A673 (cell line): ENCODE results near the gene RPS2. TPM values are rescaled to one million over a fixed set of nuclear protein-coding genes. Genes with fewer than 3 reads are reported as not detected.

Source experiments
- BruUV-seq: library from RNA; stranded (reverse); fragments of 400-500 nt; replicated peaks from 2 replicates; lab custom pipeline; 2021; lab: Mats Ljungman, UMichigan
- CTCF ChIA-PET: fragments of 300-600 bp; sonication (Branson Sonifier 250); formaldehyde crosslinking; loops from one replicate; lab custom pipeline; 2022; ENCODE audit warnings: antibody characterized with exemption; lab: Charles Lee
- POLR2A ChIA-PET: fragments of 300-600 bp; sonication (Branson Sonifier 250); formaldehyde crosslinking; loops from one replicate; lab custom pipeline; 2022; ENCODE audit warnings: antibody characterized with exemption; ENCODE audit not compliant: low non-redundant PET; lab: Charles Lee
- DNase-seq: peaks from one replicate; pipeline ENCODE4 v3.0.0-alpha.2; 2015; ENCODE audit warnings: low spot score
- H3K27ac ChIP-seq: fragments of 200-600 bp; sonication (generic); 2 replicates; pipeline ENCODE4 v1.5.1; 2016; ENCODE audit warnings: mixed run types, low read depth, mild to moderate bottlenecking, mixed read lengths, antibody characterized with exemption, low read length; ENCODE audit not compliant: poor library complexity, severe bottlenecking
- H3K27me3 ChIP-seq: fragments of 200-600 bp; sonication (generic); replicated peaks from 2 replicates; pipeline ENCODE4 v1.6.1; 2017; ENCODE audit warnings: mixed run types, low read depth, mild to moderate bottlenecking, mixed read lengths, antibody characterized with exemption, low read length; ENCODE audit not compliant: insufficient read depth, poor library complexity
- H3K36me3 ChIP-seq: fragments of 200-600 bp; sonication (generic); 2 replicates; pipeline ENCODE4 v1.6.1; 2016; ENCODE audit warnings: mixed run types, mild to moderate bottlenecking, mixed read lengths, antibody characterized with exemption, low read length; ENCODE audit not compliant: insufficient read depth, poor library complexity, severe bottlenecking
- H3K4me1 ChIP-seq: fragments of 200-600 bp; sonication (generic); 2 replicates; pipeline ENCODE4 v1.6.1; 2017; ENCODE audit warnings: mixed run types, mild to moderate bottlenecking, mixed read lengths, antibody characterized with exemption, low read length; ENCODE audit not compliant: insufficient read depth, poor library complexity, severe bottlenecking
- H3K4me3 ChIP-seq: fragments of 200-600 bp; sonication (generic); 2 replicates; pipeline ENCODE4 v1.5.1; 2016; ENCODE audit warnings: low read depth, mixed run types, mild to moderate bottlenecking, mixed read lengths, low read length; ENCODE audit not compliant: poor library complexity, severe bottlenecking
- H3K9me3 ChIP-seq: fragments of 200-600 bp; sonication (generic); 2 replicates; pipeline ENCODE4 v1.6.1; 2016; ENCODE audit warnings: mixed run types, low read depth, mild to moderate bottlenecking, mixed read lengths, antibody characterized with exemption, low read length; ENCODE audit not compliant: poor library complexity, severe bottlenecking
- EZH2 ChIP-seq: fragments of 200-600 bp; sonication (generic); IDR thresholded peaks from 2 replicates; pipeline ENCODE4 v1.6.1; 2017; ENCODE audit warnings: borderline replicate concordance, low read depth, mild to moderate bottlenecking, mixed read lengths, antibody characterized with exemption, low read length; ENCODE audit not compliant: poor library complexity, severe bottlenecking
- intact Hi-C: fragments of 100-400 bp; cut with micrococcal nuclease; formaldehyde crosslinking; loops from one replicate; pipeline ENCODE4 v1.10.0; 2022; ENCODE audit not compliant: unreplicated experiment
- total RNA-seq: library from RNA; stranded (reverse); gene quantifications from 2 replicates; pipeline ENCODE4 v1.2.3, GENCODE V29; 2021
- TF ChIP-seq, protein P1 (sequence below): fragments of 300-800, 200-600 bp; sonication (generic); conservative IDR thresholded peaks from 2 replicates; pipeline ENCODE4 v1.5.1; 2017; ENCODE audit warnings: low read depth, mild to moderate bottlenecking, antibody characterized with exemption, low read length, moderate library complexity, mixed read lengths

The RPS2 gene
- total RNA-seq, 1 experiment from 2014 or later, result 3,326 TPM

DNA sequence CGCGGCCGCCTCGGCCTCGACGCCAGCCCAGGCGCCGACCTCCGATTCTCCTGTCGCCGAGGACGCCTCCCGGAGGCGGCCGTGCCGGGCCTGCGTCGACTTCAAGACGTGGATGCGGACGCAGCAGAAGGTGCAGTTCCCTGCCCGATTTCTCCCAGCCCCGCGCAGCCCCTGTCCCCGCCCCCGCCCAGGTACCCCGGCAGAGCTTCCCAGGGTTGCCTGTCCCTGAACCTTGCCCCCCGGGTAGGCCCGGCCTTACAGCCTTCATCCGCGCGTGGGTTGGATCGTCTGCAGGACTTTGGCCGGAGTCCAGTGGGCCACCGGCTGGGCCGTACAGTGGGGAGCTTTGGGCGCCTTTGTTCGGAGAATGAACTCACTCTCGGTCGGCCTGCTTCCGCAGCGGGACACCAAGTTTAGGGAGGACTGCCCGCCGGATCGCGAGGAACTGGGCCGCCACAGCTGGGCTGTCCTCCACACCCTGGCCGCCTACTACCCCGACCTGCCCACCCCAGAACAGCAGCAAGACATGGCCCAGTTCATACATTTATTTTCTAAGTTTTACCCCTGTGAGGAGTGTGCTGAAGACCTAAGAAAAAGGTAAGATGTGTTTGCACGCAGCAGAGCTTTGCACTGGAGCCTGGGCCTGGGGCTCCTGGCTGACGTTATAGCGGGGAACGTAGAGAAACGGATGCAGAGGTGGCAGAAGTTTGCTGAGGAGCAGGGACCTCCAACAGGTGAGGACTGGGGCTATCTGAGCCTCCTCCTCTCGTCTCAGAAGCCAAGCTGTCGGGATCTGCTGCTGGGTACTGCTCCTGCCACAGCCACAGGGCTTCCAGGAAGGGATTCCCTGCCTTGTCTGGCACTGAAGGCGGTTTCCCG is 20.0 kb upstream of the RPS2 start:
- intact Hi-C loops, result no loop called here
- POLR2A ChIA-PET, result interaction anchor here (0.5 kb wide), 1 partner anchor 20 kb away, joined by 9 read pairs; the partner anchor contains the start of gene RPS2
- no peak for TF ChIP-seq EZH2
- TF ChIP-seq, protein P1, sequence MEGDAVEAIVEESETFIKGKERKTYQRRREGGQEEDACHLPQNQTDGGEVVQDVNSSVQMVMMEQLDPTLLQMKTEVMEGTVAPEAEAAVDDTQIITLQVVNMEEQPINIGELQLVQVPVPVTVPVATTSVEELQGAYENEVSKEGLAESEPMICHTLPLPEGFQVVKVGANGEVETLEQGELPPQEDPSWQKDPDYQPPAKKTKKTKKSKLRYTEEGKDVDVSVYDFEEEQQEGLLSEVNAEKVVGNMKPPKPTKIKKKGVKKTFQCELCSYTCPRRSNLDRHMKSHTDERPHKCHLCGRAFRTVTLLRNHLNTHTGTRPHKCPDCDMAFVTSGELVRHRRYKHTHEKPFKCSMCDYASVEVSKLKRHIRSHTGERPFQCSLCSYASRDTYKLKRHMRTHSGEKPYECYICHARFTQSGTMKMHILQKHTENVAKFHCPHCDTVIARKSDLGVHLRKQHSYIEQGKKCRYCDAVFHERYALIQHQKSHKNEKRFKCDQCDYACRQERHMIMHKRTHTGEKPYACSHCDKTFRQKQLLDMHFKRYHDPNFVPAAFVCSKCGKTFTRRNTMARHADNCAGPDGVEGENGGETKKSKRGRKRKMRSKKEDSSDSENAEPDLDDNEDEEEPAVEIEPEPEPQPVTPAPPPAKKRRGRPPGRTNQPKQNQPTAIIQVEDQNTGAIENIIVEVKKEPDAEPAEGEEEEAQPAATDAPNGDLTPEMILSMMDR, result no peak
- Histone ChIP-seq H3K27me3 (peaks cover 8% of the 10 kb centered on the region), H3K4me1 (peaks cover 20% of the 10 kb centered on the region), H3K4me3 (peak overlapping the region; percentile 81), H3K27ac (peak overlapping the region; percentile 70), H3K36me3 (peaks cover 7% of the 10 kb centered on the region), H3K9me3 (no peaks in the 10 kb centered on the region)
- TSS peak; percentile 39 for BruUV-seq
- no peak for DNase-seq
- CTCF ChIA-PET, result interaction anchor here (0.9 kb wide), 1 partner anchor 156 kb away, joined by 4 read pairs; no protein-coding TSS in a partner anchor

DNA sequence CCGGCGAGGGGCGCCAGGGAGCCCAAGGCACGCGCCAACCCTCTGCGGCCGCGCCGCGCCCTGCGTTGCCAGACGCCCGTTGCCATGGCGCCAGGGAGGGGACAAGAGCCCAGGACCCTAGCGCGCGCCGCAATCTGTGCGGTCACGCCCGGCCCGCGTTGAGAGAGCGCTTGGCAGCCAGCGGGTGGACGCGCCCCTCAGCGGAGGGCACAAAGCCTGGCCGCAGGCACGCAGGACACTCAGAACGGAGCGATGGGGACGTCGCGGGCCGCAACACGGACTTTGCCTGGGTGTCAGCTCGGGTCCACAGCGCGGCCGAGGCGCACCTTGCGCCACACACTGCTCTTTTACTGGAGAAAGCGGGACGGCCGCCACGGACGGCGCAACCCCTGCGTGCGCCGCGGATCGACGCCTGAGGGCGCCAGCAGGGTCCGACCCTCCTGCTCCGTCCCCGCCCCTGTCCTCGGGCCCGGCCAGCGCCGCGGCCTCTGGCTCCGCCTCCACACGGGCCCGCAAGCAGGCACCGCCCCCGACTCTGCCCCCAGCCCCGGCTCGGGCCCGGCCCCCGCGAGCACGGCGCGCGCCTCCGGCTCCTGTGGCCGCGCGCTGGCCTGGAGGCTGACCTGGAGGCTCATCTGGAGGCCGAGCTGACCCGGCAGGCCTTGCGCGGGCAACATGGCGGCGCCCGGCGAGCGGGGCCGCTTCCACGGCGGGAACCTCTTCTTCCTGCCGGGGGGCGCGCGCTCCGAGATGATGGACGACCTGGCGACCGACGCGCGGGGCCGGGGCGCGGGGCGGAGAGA is 19.1 kb upstream of the RPS2 start, which contains the start of gene GFER:
Gene GFER (plus strand): TSS at position 650 of the 803 bp plus-strand sequence. CDS start 26 bp downstream, at position 676.
- CTCF ChIA-PET, result interaction anchor here (0.6 to 0.7 kb wide), 2 partner anchors 157 to 913 kb away, joined by 3 to 8 read pairs; no protein-coding TSS in a partner anchor
- no TSS peak for BruUV-seq

More for the DNA sequence above, 19.1 kb upstream of the RPS2 start, which contains the start of gene GFER:
- peak; percentile 87 for DNase-seq
- TF ChIP-seq, protein P1, result peak; percentile 45
- TF ChIP-seq EZH2, result no peak
- H3K27me3 ChIP-seq, result no peaks in the 10 kb centered on the region
- peaks cover 20% of the 10 kb centered on the region for H3K4me1 ChIP-seq
- POLR2A ChIA-PET, result interaction anchor here (0.5 kb wide), 1 partner anchor 19 kb away, joined by 9 read pairs; the partner anchor contains the start of gene RPS2
- intact Hi-C loops, result no loop called here
- peak within 1 kb of the TSS; percentile 70 for H3K27ac ChIP-seq
- H3K4me3 ChIP-seq, result peak within 1 kb of the TSS; percentile 81
- peaks cover 7% of the 10 kb centered on the region for H3K36me3 ChIP-seq
- H3K9me3 ChIP-seq, result no peaks in the 10 kb centered on the region
